ENCODE measurements around the gene RABIF.

DNA sequence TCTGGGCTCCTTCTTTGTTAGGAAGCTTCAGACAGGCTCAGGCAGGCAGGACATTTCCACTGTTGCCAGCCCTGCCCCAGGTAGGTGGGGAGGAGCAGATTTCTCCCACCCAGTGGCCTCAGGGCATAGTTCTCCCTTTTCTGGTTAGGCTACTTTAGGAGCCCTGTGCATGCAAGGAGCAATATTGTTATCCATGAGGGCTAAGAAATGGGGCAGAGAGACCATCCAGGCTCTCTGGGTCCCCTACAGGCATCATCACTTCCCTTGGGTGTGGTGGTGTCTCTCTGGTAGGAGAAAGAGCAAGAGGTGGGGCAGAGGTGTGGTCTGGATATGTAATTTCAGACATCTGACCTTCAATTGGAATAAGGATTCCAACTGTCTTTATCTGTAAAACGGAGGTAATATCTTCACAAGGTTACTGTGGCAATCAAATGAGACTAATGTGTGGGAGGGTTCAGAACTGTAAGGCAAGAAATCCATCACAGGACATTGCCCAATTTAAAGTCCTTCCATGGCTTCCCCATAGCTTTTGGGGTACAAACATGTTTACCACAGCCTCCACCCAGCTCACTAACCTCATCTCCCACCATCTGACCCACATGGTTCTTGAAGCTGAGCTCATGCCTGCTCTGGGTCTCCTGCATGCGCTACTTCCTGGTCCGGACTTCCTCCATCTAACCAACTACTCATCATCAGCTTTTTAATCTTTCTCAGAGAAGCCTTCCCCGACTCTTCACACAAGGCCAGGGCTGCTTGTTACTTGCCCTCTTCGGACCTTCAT, 52.1 kb downstream of the RABIF start:
- TF ChIP-seq, protein P1, sequence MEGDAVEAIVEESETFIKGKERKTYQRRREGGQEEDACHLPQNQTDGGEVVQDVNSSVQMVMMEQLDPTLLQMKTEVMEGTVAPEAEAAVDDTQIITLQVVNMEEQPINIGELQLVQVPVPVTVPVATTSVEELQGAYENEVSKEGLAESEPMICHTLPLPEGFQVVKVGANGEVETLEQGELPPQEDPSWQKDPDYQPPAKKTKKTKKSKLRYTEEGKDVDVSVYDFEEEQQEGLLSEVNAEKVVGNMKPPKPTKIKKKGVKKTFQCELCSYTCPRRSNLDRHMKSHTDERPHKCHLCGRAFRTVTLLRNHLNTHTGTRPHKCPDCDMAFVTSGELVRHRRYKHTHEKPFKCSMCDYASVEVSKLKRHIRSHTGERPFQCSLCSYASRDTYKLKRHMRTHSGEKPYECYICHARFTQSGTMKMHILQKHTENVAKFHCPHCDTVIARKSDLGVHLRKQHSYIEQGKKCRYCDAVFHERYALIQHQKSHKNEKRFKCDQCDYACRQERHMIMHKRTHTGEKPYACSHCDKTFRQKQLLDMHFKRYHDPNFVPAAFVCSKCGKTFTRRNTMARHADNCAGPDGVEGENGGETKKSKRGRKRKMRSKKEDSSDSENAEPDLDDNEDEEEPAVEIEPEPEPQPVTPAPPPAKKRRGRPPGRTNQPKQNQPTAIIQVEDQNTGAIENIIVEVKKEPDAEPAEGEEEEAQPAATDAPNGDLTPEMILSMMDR (IDR thresholded peaks at IDR 0.05) = no peak
- TF ChIP-seq POLR2A (IDR thresholded peaks at IDR 0.05) (no peak), EP300 (IDR thresholded peaks at IDR 0.05) (no peak)
